ENCODE results near the gene PCBP4.
"Not testable (repeated sequence)": the region's sequence is repeated elsewhere in the genome, so short reads cannot be mapped to it uniquely, and the experiment has no call there.

PCBP4 gene

GRCh38 chr3:51993657-51994056 lies 26.4 kb upstream of the PCBP4 start:
- not testable (repeated sequence) for DNase-seq

GRCh38 chr3:51992017-51992682 lies 24.9 kb upstream of the PCBP4 start:
- no peak for DNase-seq

- DNase-seq = not testable (repeated sequence)
These were observed 23.3 kb upstream of the PCBP4 start for GRCh38 chr3:51990501-51990971.

- no peak for DNase-seq
These were observed 21.3 kb upstream of the PCBP4 start for GRCh38 chr3:51988286-51989146.

GRCh38 chr3:51987568-51987967 lies 20.3 kb upstream of the PCBP4 start:
- no peak for DNase-seq

GRCh38 chr3:51986010-51986947 lies 19.0 kb upstream of the PCBP4 start:
- DNase-seq = no peak

GRCh38 chr3:51985063-51985462 lies 17.8 kb upstream of the PCBP4 start:
- no peak for DNase-seq

GRCh38 chr3:51984269-51984647 lies 17.0 kb upstream of the PCBP4 start:
- DNase-seq = no peak

- DNase-seq = no peak
These were observed 16.5 kb upstream of the PCBP4 start for GRCh38 chr3:51983578-51984268.

GRCh38 chr3:51982838-51983577 lies 15.8 kb upstream of the PCBP4 start, which contains the start of gene ACY1:
Gene ACY1, plus strand, starts transcription at chr3:51983535. Its CDS starts 530 bp downstream, at chr3:51984065.
- peak; percentile 87 for DNase-seq

- peak; percentile 70 for DNase-seq
These were observed 15.1 kb upstream of the PCBP4 start for GRCh38 chr3:51982352-51982837.

- no peak for DNase-seq
These were observed 13.0 kb upstream of the PCBP4 start for GRCh38 chr3:51980253-51980652.

- no peak for DNase-seq
These were observed 10.9 kb upstream of the PCBP4 start for GRCh38 chr3:51978143-51978502.

GRCh38 chr3:51977446-51978142 lies 10.3 kb upstream of the PCBP4 start:
- DNase-seq = no peak

GRCh38 chr3:51975852-51976549 lies 8.7 kb upstream of the PCBP4 start:
- DNase-seq = peak; percentile 81

GRCh38 chr3:51974963-51975851 lies 8.0 kb upstream of the PCBP4 start, which contains the start of gene ABHD14A:
Gene ABHD14A, plus strand, starts transcription at chr3:51975064. Its CDS starts 72 bp downstream, at chr3:51975136.
- peak; percentile 69 for DNase-seq

- DNase-seq = peak; percentile 51
These were observed 7.2 kb upstream of the PCBP4 start for GRCh38 chr3:51974277-51974962.

- no peak for DNase-seq
These were observed 4.1 kb upstream of the PCBP4 start for GRCh38 chr3:51971350-51971749.

Data from NCI-H82 (cell line).